Renal cortex interstitium (tissue), 11 donors: Measurements from ENCODE around the gene CCDC138. TPM values are rescaled to one million over a fixed set of nuclear protein-coding genes. Genes with fewer than 3 reads are reported as not detected.

Experiments used
- DNase-seq, 11 donors: peaks; one replicate each; pipeline ENCODE4 v3.0.0-alpha.2; 2013; ENCODE audit warnings: low read depth in 9 of 11, low spot score in 4 of 11; ENCODE audit errors: extremely low read depth in 1 of 11
- polyA plus RNA-seq, 3 donors: library from polyadenylated mRNA; unstranded; fragments of 120-200 nt; gene quantifications; one replicate each; pipeline ENCODE4 v1.2.1, GENCODE V29; 2013; ENCODE audit not compliant: insufficient read length in 3 of 3

CCDC138 gene
- polyA plus RNA-seq, 3 donors = 15.2 to 20.0 (median 15.5) TPM

- DNase-seq = no peak
Observed at GRCh38 chr2:108820482-108820881, 33.9 kb downstream of the CCDC138 start.

GRCh38 chr2:108823286-108823685 is 36.7 kb downstream of the CCDC138 start:
- DNase-seq = no peak

GRCh38 chr2:108824316-108825070 is 37.9 kb downstream of the CCDC138 start:
- no peak for DNase-seq

DNA sequence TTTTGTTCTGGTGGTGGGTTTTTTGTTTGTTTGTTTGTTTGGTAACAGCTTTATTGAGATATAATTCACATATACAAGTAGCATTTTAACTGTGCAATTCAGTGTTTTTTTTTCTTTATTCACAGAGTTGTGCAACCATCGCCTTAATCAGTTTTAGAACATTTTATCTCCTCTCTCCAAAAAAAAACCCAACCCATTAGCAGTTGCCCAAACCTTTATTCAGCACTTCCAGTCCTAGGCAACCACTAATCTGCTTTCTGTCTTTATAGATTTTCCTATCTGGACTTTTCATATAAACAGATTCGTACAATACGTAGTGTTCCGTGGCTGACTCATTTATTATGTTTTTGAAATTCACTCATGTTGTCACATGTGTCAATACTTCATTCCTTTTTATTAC is 38.7 kb downstream of the CCDC138 start:
- no peak for DNase-seq

DNA sequence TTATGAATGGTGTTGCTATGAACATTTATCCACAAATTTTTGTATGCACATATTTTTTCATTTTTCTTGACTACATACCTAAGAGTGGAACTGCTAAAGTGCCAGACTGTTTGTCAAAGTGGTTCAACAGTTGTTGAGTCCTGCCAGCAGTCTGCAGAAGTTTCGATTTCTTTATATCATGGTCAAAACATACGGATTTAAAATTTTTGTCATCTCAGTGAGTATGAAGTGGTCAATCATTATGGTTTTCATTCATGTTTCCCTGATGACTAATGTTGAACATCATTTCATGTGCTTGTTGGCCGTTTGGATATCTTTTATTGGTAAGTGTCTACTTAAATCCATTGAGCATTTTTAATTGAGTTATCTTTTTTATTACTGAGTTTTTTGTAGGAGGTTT is 39.2 kb downstream of the CCDC138 start:
- no peak for DNase-seq

DNA sequence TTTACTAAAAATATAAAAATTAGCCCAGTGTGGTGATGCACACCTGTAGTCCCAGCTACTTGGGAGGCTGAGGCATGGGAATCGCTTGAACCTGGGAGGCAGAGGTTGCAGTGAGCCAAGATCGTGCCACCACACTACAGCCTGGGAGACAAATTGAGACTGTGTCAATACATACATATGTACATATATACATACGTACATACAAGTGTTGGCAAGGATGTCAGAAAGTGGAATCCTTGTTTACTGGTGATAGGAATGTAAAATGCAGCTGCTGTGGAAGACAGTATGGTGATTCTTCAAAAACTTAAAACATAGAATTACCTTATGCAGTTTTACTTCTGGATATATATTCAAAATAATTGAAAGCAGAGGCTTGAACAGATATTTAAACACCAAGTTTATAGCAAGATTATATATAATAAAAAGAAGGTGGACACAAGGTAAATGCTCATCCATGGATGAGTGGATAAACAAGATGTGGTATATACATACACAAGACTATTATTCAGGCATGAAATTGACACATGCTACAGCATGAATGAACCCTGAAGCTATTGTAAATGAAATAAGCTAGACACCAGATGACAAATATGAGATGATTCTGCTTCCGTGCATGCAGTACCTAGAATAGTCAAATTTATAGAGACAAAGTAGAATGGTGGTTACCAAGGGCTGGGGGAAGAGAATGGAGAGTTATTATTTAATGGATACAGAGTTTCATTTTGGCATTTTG is 43.2 kb downstream of the CCDC138 start:
- no peak for DNase-seq

DNA sequence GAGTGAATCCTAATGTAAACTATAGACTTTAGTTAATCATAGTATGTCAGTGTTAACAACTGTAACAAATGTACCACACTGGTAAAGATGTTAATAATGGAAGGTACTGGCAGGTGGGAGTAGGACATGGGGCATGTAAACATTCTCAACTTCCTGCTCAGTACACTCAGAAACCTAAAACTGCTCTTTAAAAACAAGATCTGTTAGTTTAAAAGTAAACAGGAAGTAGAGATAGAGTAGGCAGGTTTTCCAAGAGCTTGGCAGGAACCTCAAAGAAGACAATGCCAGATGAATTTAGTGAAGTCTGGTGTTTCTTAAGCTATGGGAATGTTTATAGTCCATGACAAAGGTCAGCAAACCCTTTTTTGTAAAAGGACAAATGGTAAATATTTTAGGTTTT is 46.6 kb downstream of the CCDC138 start:
- DNase-seq = peak in 1 of 11 donors; percentile 1

GRCh38 chr2:108834620-108835019 is 48.0 kb downstream of the CCDC138 start:
- DNase-seq = no peak

DNA sequence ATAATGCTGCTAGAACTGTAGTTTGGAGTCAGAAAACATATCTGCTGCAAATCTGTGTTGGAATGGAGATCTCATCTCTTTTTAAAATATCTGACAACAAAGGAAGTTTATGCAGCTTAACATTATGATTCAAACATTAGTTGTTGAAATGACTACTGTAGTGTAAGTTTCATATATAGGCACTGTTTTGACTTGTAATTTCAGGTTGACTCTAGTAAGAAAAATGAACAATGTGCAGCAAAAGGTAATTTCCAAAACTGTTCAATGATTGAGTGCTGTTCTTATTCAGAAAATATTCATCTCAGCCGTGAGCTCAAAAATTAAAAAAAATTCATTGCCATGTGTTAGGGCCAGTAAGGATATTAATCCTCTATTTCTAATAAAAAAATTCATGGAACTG is 48.5 kb downstream of the CCDC138 start:
- no peak for DNase-seq

GRCh38 chr2:108837198-108837597 is 50.6 kb downstream of the CCDC138 start:
- no peak for DNase-seq

DNA sequence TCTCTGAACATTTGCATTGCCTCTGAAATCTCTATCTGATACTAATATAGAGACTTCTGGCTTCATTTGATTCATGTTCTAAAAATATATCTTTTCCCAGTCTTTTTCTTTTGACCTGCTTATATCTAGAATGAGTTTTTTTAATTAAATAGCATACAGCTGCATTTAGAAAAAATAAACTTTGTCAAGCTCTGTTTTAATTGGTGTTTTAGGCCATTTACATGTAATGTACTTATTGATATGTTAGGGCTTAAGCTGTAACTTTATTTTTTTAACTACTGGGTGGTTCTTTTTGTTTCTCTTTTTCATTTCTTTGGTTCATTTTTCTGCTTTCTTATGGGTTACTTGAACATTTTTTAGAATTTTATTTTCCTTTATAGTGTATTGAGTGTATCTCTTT is 54.9 kb downstream of the CCDC138 start:
- DNase-seq = no peak

- DNase-seq = no peak
Observed at GRCh38 chr2:108845923-108846322, 59.4 kb downstream of the CCDC138 start.

- no peak for DNase-seq
Observed at GRCh38 chr2:108847000-108847399, 60.4 kb downstream of the CCDC138 start.

GRCh38 chr2:108852375-108852774 is 65.8 kb downstream of the CCDC138 start:
- no peak for DNase-seq

DNA sequence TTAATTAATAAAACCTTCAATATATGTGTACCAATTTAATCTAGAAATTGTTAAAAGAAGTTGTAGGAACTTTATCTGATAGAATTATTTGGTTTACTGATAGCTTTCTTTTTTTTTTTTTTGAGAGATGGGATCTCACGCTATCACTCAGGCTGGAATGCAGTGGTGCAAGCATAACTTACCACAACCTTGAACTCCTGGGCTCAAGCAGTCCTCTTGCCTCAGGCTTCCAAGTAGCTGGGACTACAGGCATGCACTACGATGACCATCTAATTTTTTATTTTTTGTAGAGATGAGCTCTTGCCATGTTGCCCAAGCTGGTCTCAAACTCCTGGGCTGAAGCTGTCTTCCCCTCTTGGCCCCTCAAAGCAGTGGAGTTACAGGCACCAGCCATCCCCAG is 66.8 kb downstream of the CCDC138 start:
- DNase-seq = no peak

GRCh38 chr2:108854484-108854883 is 67.9 kb downstream of the CCDC138 start:
- DNase-seq = no peak

DNA sequence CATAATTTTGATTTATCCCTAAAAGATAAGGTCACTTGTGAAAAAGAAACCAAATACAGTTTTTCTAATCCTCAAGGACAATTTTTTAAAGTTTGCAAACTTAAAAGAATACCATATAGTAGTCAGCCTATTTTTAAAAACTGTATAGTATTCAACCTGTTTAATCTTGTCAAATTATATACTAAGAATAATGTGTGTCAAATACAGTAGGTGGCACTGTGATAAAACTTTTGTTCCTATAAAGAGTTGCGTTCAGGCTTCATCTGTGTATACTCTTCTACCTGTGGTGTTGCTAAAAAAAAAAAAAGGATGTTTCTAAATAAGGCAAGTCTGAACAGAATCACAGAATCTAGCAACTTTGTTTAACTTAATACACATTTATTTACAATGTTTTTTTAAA is 68.6 kb downstream of the CCDC138 start:
- DNase-seq = peak in 4 of 11 donors; percentile 6 to 33 (median 13)

GRCh38 chr2:108858894-108859293 is 72.3 kb downstream of the CCDC138 start:
- no peak for DNase-seq

GRCh38 chr2:108866041-108866440 is 79.5 kb downstream of the CCDC138 start:
- no peak for DNase-seq

GRCh38 chr2:108868911-108869310 is 82.3 kb downstream of the CCDC138 start:
- DNase-seq = no peak

DNA sequence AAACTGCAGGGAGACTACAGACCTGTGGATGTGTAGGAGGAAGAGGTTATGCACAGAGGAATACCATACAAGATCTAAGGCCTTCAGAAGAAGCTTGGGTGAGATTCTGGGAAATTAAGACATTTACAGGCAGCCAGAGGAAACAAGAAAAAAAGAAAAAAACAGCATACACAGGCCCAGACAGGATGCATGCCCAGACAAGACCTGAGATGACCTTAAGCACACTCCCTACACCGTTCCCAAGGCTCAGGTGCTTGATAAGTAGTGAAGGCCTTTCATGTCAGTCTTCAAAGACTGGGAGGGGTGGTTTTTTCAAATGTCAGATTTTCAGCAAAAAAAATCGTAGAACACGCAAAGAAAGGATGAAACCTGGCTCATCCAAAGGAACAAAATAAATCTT is 83.0 kb downstream of the CCDC138 start:
- no peak for DNase-seq
